ENCODE data around the gene ARL6IP4. TPM values are rescaled to one million over a fixed set of nuclear protein-coding genes. Genes with fewer than 3 reads are reported as not detected.

ARL6IP4 gene
- total RNA-seq, 1 experiment from 2014 or later, result 171 TPM

- H3K4me3 Mint-ChIP-seq (ENCODE audit: low read depth, unreplicated experiment), result peak overlapping the region; percentile 98
- TF ChIP-seq CTCF (IDR thresholded peaks at IDR 0.05; ENCODE audit: unreplicated experiment), result no peak
- H3K27ac Mint-ChIP-seq (ENCODE audit: unreplicated experiment), result peak overlapping the region; percentile 94
- CTCF ChIA-PET, result interaction anchor here (0.6 to 2.4 kb wide), 3 partner anchors 10 to 217 kb away, joined by 4 to 12 read pairs (median 4); partner anchors contain the start of gene ABCB9
- H3K36me3 Mint-ChIP-seq (ENCODE audit: insufficient read depth, unreplicated experiment), result peaks cover 56% of the 10 kb centered on the region
- no peaks in the 10 kb centered on the region for H3K4me1 Mint-ChIP-seq (ENCODE audit: low read depth, unreplicated experiment)
- H3K27me3 Mint-ChIP-seq (ENCODE audit: unreplicated experiment), result no peaks in the 10 kb centered on the region
- no TSS peak for BruUV-seq (replicated peaks)
- no peak for DNase-seq
- H3K9me3 Mint-ChIP-seq (ENCODE audit: low read depth, unreplicated experiment), result no peaks in the 10 kb centered on the region
- intact Hi-C loops (cut with micrococcal nuclease; ENCODE audit: unreplicated experiment), result loop anchor here (5.0 kb wide), 1 partner anchor 261 kb away; no protein-coding TSS in a partner anchor
Measured at GRCh38 chr12:122975790-122976647, 4.5 kb upstream of the ARL6IP4 start.

GRCh38 chr12:122976648-122976975 lies 3.9 kb upstream of the ARL6IP4 start:
- no peak for TF ChIP-seq CTCF (IDR thresholded peaks at IDR 0.05; ENCODE audit: unreplicated experiment)
- no peak for DNase-seq
- no TSS peak for BruUV-seq (replicated peaks)
- H3K4me3 Mint-ChIP-seq (ENCODE audit: low read depth, unreplicated experiment), result peak overlapping the region; percentile 98
- H3K4me1 Mint-ChIP-seq (ENCODE audit: low read depth, unreplicated experiment), result no peaks in the 10 kb centered on the region
- intact Hi-C loops (cut with micrococcal nuclease; ENCODE audit: unreplicated experiment), result loop anchor here (5.0 kb wide), 1 partner anchor 261 kb away; no protein-coding TSS in a partner anchor
- CTCF ChIA-PET, result interaction anchor here (0.6 kb wide), 1 partner anchor 30 kb away, joined by 4 read pairs; no protein-coding TSS in a partner anchor
- peaks cover 62% of the 10 kb centered on the region for H3K36me3 Mint-ChIP-seq (ENCODE audit: insufficient read depth, unreplicated experiment)
- no peaks in the 10 kb centered on the region for H3K27me3 Mint-ChIP-seq (ENCODE audit: unreplicated experiment)
- H3K27ac Mint-ChIP-seq (ENCODE audit: unreplicated experiment), result no peak overlapping the region
- H3K9me3 Mint-ChIP-seq (ENCODE audit: low read depth, unreplicated experiment), result no peaks in the 10 kb centered on the region

GRCh38 chr12:122977153-122977552 lies 3.3 kb upstream of the ARL6IP4 start:
- TF ChIP-seq CTCF (IDR thresholded peaks at IDR 0.05; ENCODE audit: unreplicated experiment), result no peak
- Mint-ChIP-seq H3K4me1 (ENCODE audit: low read depth, unreplicated experiment) (no peaks in the 10 kb centered on the region), H3K27ac (ENCODE audit: unreplicated experiment) (no peak overlapping the region), H3K36me3 (ENCODE audit: insufficient read depth, unreplicated experiment) (peaks cover 68% of the 10 kb centered on the region), H3K9me3 (ENCODE audit: low read depth, unreplicated experiment) (no peaks in the 10 kb centered on the region), H3K27me3 (ENCODE audit: unreplicated experiment) (no peaks in the 10 kb centered on the region), H3K4me3 (ENCODE audit: low read depth, unreplicated experiment) (no peak overlapping the region)
- BruUV-seq (replicated peaks), result no TSS peak
- CTCF ChIA-PET, result no interaction called here
- DNase-seq, result no peak
- intact Hi-C loops (cut with micrococcal nuclease; ENCODE audit: unreplicated experiment), result loop anchor here (5.0 kb wide), 1 partner anchor 260 kb away; no protein-coding TSS in a partner anchor

- intact Hi-C loops (cut with micrococcal nuclease; ENCODE audit: unreplicated experiment), result loop anchor here (5.0 kb wide), 1 partner anchor 259 kb away; no protein-coding TSS in a partner anchor
- Mint-ChIP-seq H3K36me3 (ENCODE audit: insufficient read depth, unreplicated experiment) (peaks cover 74% of the 10 kb centered on the region), H3K9me3 (ENCODE audit: low read depth, unreplicated experiment) (no peaks in the 10 kb centered on the region), H3K4me1 (ENCODE audit: low read depth, unreplicated experiment) (peaks cover 2% of the 10 kb centered on the region), H3K4me3 (ENCODE audit: low read depth, unreplicated experiment) (no peak overlapping the region), H3K27ac (ENCODE audit: unreplicated experiment) (peak overlapping the region; percentile 39), H3K27me3 (ENCODE audit: unreplicated experiment) (no peaks in the 10 kb centered on the region)
- DNase-seq, result no peak
- no TSS peak for BruUV-seq (replicated peaks)
- CTCF ChIA-PET, result interaction anchor here (0.6 kb wide), 1 partner anchor 268 kb away, joined by 8 read pairs; no protein-coding TSS in a partner anchor
- no peak for TF ChIP-seq CTCF (IDR thresholded peaks at IDR 0.05; ENCODE audit: unreplicated experiment)
Measured at GRCh38 chr12:122977655-122978392, 2.7 kb upstream of the ARL6IP4 start.
